Karpas-422 (cell line): ENCODE data around the gene MYLK4. TPM values are rescaled to one million over a fixed set of nuclear protein-coding genes. Genes with fewer than 3 reads are reported as not detected.
A peak's percentile ranks its signal among the peaks of the same experiment; 100 is the strongest.

ENCODE experiments used
- DNase-seq: peaks from one replicate; pipeline ENCODE4 v3.0.0-alpha.2; 2015
- H2AFZ ChIP-seq: fragments of 200-600 bp; sonication (generic); 2 replicates; pipeline ENCODE4 v1.6.1; 2014; ENCODE audit warnings: antibody characterized with exemption, low read length, mixed read lengths
- H3K27ac ChIP-seq: fragments of 200-600 bp; sonication (generic); 2 replicates; pipeline ENCODE4 v1.5.1; 2014; ENCODE audit warnings: mild to moderate bottlenecking, low read length, moderate library complexity
- H3K27me3 ChIP-seq: fragments of 200-600 bp; sonication (generic); 2 replicates; pipeline ENCODE4 v1.6.1; 2014; ENCODE audit warnings: low read length, mixed read lengths
- H3K36me3 ChIP-seq: fragments of 200-600 bp; sonication (generic); 2 replicates; pipeline ENCODE4 v1.6.1; 2014; ENCODE audit warnings: low read length, mixed read lengths; ENCODE audit not compliant: insufficient read depth
- H3K4me1 ChIP-seq: fragments of 200-600 bp; sonication (generic); 2 replicates; pipeline ENCODE4 v1.6.1; 2014; ENCODE audit warnings: mild to moderate bottlenecking, low read length, mixed read lengths
- H3K4me2 ChIP-seq: fragments of 200-600 bp; sonication (generic); 2 replicates; pipeline ENCODE4 v1.6.1; 2014; ENCODE audit warnings: low read length, low read depth, mild to moderate bottlenecking; ENCODE audit not compliant: poor library complexity, severe bottlenecking
- H3K4me3 ChIP-seq: fragments of 200-600 bp; sonication (generic); 2 replicates; pipeline ENCODE4 v1.5.1; 2014; ENCODE audit warnings: mild to moderate bottlenecking, antibody characterized with exemption, low read length, mixed read lengths
- H3K79me2 ChIP-seq: fragments of 200-600 bp; sonication (generic); 2 replicates; pipeline ENCODE4 v1.6.1; 2014; ENCODE audit warnings: mild to moderate bottlenecking, low read length, mixed read lengths
- H3K9ac ChIP-seq: fragments of 200-600 bp; sonication (generic); 2 replicates; pipeline ENCODE4 v1.6.0; 2014; ENCODE audit warnings: low read length
- H3K9me2 ChIP-seq: fragments of 200-600 bp; sonication (generic), shearing (Covaris generic); replicated peaks from 2 replicates; pipeline ENCODE4 v1.6.0; 2014; ENCODE audit warnings: mild to moderate bottlenecking, low read length, moderate library complexity; ENCODE audit not compliant: insufficient read depth
- H3K9me3 ChIP-seq: fragments of 300-700, 200-600 bp; sonication (generic); 2 replicates; pipeline ENCODE4 v1.6.1; 2014; ENCODE audit warnings: low read length, mixed read lengths
- H4K20me1 ChIP-seq: fragments of 200-600 bp; sonication (generic); 2 replicates; pipeline ENCODE4 v1.6.1; 2014; ENCODE audit warnings: mild to moderate bottlenecking, antibody characterized with exemption, low read length, low read depth; ENCODE audit not compliant: insufficient read depth
- total RNA-seq: library from RNA; depleted of rRNA; stranded (reverse); fragments of >200 nt; shearing (Covaris generic); gene quantifications from 2 replicates; pipeline ENCODE4 v1.2.3, GENCODE V29; 2014; ENCODE audit warnings: low replicate concordance

Gene MYLK4
- total RNA-seq, 1 experiment from 2014 or later = 0.78 TPM

GRCh38 chr6:2793534-2794151 lies 42.9 kb upstream of the MYLK4 start:
- Histone ChIP-seq H3K36me3 (no peaks in the 10 kb centered on the region), H3K4me2 (no peak overlapping the region), H3K79me2 (peaks cover 12% of the 10 kb centered on the region; the same call in 1 of the 2 replicates), H3K9ac (no peak overlapping the region), H3K4me3 (no peak overlapping the region), H3K9me3 (no peaks in the 10 kb centered on the region), H2AFZ (no peak overlapping the region), H4K20me1 (0 out of 2 replicates have a peak, but pooled peaks cover 3% of the 10 kb centered on the region), H3K9me2 (no peaks in the 10 kb centered on the region), H3K27ac (no peak overlapping the region), H3K4me1 (no peaks in the 10 kb centered on the region), H3K27me3 (no peaks in the 10 kb centered on the region)
- DNase-seq = no peak

- Histone ChIP-seq H3K36me3 (no peaks in the 10 kb centered on the region), H3K4me3 (no peak overlapping the region), H3K79me2 (peaks cover 13% of the 10 kb centered on the region), H2AFZ (no peak overlapping the region), H3K9ac (no peak overlapping the region), H4K20me1 (no peaks in the 10 kb centered on the region), H3K4me2 (no peak overlapping the region), H3K27ac (no peak overlapping the region), H3K9me3 (no peaks in the 10 kb centered on the region), H3K4me1 (no peaks in the 10 kb centered on the region), H3K27me3 (no peaks in the 10 kb centered on the region), H3K9me2 (no peaks in the 10 kb centered on the region)
- no peak for DNase-seq
These were observed 41.8 kb upstream of the MYLK4 start for GRCh38 chr6:2792330-2793110.

- Histone ChIP-seq H3K4me1 (no peaks in the 10 kb centered on the region), H3K27ac (no peak overlapping the region), H3K9me3 (no peaks in the 10 kb centered on the region), H3K4me3 (no peak overlapping the region), H2AFZ (no peak overlapping the region), H3K9ac (no peak overlapping the region), H3K27me3 (no peaks in the 10 kb centered on the region), H4K20me1 (0 out of 2 replicates have a peak, but pooled peaks cover 3% of the 10 kb centered on the region), H3K9me2 (no peaks in the 10 kb centered on the region), H3K79me2 (peaks cover 19% of the 10 kb centered on the region), H3K4me2 (no peak overlapping the region), H3K36me3 (no peaks in the 10 kb centered on the region; the same call in 1 of the 2 replicates)
- DNase-seq = no peak
These were observed 40.8 kb upstream of the MYLK4 start for GRCh38 chr6:2791450-2791974.

- H3K9me3 ChIP-seq = no peaks in the 10 kb centered on the region
- peak; percentile 77 for DNase-seq
- no peaks in the 10 kb centered on the region; the same call in 1 of the 2 replicates for H3K36me3 ChIP-seq
- H3K27ac ChIP-seq = no peak overlapping the region
- H3K9me2 ChIP-seq = no peaks in the 10 kb centered on the region
- no peak overlapping the region for H2AFZ ChIP-seq
- peaks cover 24% of the 10 kb centered on the region for H3K79me2 ChIP-seq
- no peak overlapping the region for H3K9ac ChIP-seq
- no peaks in the 10 kb centered on the region for H3K27me3 ChIP-seq
- H3K4me2 ChIP-seq = no peak overlapping the region
- H4K20me1 ChIP-seq = 0 out of 2 replicates have a peak, but pooled peaks cover 3% of the 10 kb centered on the region
- H3K4me3 ChIP-seq = no peak overlapping the region
- H3K4me1 ChIP-seq = no peaks in the 10 kb centered on the region
These were observed 40.1 kb upstream of the MYLK4 start for GRCh38 chr6:2790588-2791449.

- Histone ChIP-seq H2AFZ (no peak overlapping the region), H3K4me1 (no peaks in the 10 kb centered on the region), H3K9me2 (no peaks in the 10 kb centered on the region), H3K27me3 (no peaks in the 10 kb centered on the region), H3K79me2 (peaks cover 59% of the 10 kb centered on the region), H3K27ac (no peak overlapping the region), H3K4me2 (no peak overlapping the region), H4K20me1 (peaks cover 18% of the 10 kb centered on the region), H3K36me3 (peaks cover 27% of the 10 kb centered on the region; the same call in 1 of the 2 replicates), H3K9ac (no peak overlapping the region), H3K9me3 (no peaks in the 10 kb centered on the region), H3K4me3 (no peak overlapping the region)
- DNase-seq = no peak
These were observed 35.5 kb upstream of the MYLK4 start for GRCh38 chr6:2786269-2786668.

- H3K36me3 ChIP-seq = peaks cover 38% of the 10 kb centered on the region; the same call in 1 of the 2 replicates
These were observed 34.2 kb upstream of the MYLK4 start for GRCh38 chr6:2784930-2785329.

GRCh38 chr6:2784061-2784460 lies 33.3 kb upstream of the MYLK4 start:
- DNase-seq = no peak
- H3K27ac ChIP-seq = no peak overlapping the region

More at GRCh38 chr6:2784930-2785329, 34.2 kb upstream of the MYLK4 start:
- Histone ChIP-seq H3K27me3 (no peaks in the 10 kb centered on the region), H3K4me1 (no peaks in the 10 kb centered on the region), H3K9ac (no peak overlapping the region), H3K4me2 (no peak overlapping the region), H3K27ac (no peak overlapping the region), H4K20me1 (peaks cover 27% of the 10 kb centered on the region), H3K4me3 (no peak overlapping the region), H3K9me2 (no peaks in the 10 kb centered on the region), H3K9me3 (no peaks in the 10 kb centered on the region), H3K79me2 (peaks cover 67% of the 10 kb centered on the region), H2AFZ (no peak overlapping the region)
- DNase-seq = no peak

More at GRCh38 chr6:2784061-2784460, 33.3 kb upstream of the MYLK4 start:
- Histone ChIP-seq H3K79me2 (peaks cover 76% of the 10 kb centered on the region), H3K4me3 (no peak overlapping the region), H3K9ac (no peak overlapping the region), H4K20me1 (peaks cover 28% of the 10 kb centered on the region), H3K4me1 (no peaks in the 10 kb centered on the region), H3K9me2 (no peaks in the 10 kb centered on the region), H3K36me3 (peaks cover 42% of the 10 kb centered on the region; the same call in 1 of the 2 replicates), H3K9me3 (no peaks in the 10 kb centered on the region), H3K27me3 (no peaks in the 10 kb centered on the region), H2AFZ (no peak overlapping the region), H3K4me2 (no peak overlapping the region)
